GM11168 (cell line): ENCODE measurements around the gene SEL1L.
"Not testable (repeated sequence)": the region's sequence is repeated elsewhere in the genome, so short reads cannot be mapped to it uniquely, and the experiment has no call there.

ENCODE experiments used
- in situ Hi-C: fragments of 300-500 bp; cut with MboI; formaldehyde crosslinking; loops from one replicate; pipeline ENCODE4 v1.12.0; 2022; ENCODE audit warnings: low sequenced_read_pairs; ENCODE audit not compliant: unreplicated experiment

The SEL1L gene

GRCh38 chr14:81533536-81534343, at the start of gene SEL1L:
TSS of gene SEL1L (minus strand) at chr14:81533853. CDS start at chr14:81533744, 109 bp downstream.
- in situ Hi-C loops = no loop called here

- in situ Hi-C loops = no loop called here
These were observed 48.8 kb upstream of the SEL1L start for GRCh38 chr14:81582420-81582819.

GRCh38 chr14:81579115-81579514, 45.5 kb upstream of the SEL1L start:
- in situ Hi-C loops = no loop called here

- in situ Hi-C loops = no loop called here
These were observed 37.8 kb upstream of the SEL1L start for GRCh38 chr14:81571437-81571836.

- in situ Hi-C loops = no loop called here
These were observed 33.6 kb upstream of the SEL1L start for GRCh38 chr14:81567302-81567701.

- in situ Hi-C loops = no loop called here
These were observed 32.0 kb upstream of the SEL1L start for GRCh38 chr14:81565441-81566290.

- in situ Hi-C loops = no loop called here
These were observed 29.2 kb upstream of the SEL1L start for GRCh38 chr14:81562818-81563217.

GRCh38 chr14:81561084-81561775, 27.6 kb upstream of the SEL1L start:
- in situ Hi-C loops = no loop called here

- in situ Hi-C loops = no loop called here
These were observed 25.7 kb upstream of the SEL1L start for GRCh38 chr14:81559385-81559784.

- in situ Hi-C loops = no loop called here
These were observed 23.5 kb upstream of the SEL1L start for GRCh38 chr14:81557146-81557545.

- in situ Hi-C loops = no loop called here
These were observed 22.0 kb upstream of the SEL1L start for GRCh38 chr14:81555684-81556083.

GRCh38 chr14:81555051-81555450, 21.4 kb upstream of the SEL1L start:
- in situ Hi-C loops = no loop called here

GRCh38 chr14:81551471-81551870, 17.8 kb upstream of the SEL1L start:
- in situ Hi-C loops = no loop called here

GRCh38 chr14:81550001-81550637, 16.5 kb upstream of the SEL1L start:
- in situ Hi-C loops = no loop called here

- in situ Hi-C loops = not testable (repeated sequence)
These were observed 7.6 kb upstream of the SEL1L start for GRCh38 chr14:81541206-81541605.

- in situ Hi-C loops = no loop called here
These were observed 3.5 kb upstream of the SEL1L start for GRCh38 chr14:81537193-81537592.

- in situ Hi-C loops = no loop called here
These were observed 2.7 kb upstream of the SEL1L start for GRCh38 chr14:81536241-81536771.

- in situ Hi-C loops = no loop called here
These were observed 1.9 kb upstream of the SEL1L start for GRCh38 chr14:81535396-81536164.

GRCh38 chr14:81534510-81535074, 939 bp upstream of the SEL1L start:
- in situ Hi-C loops = no loop called here
